MG63 (cell line): ENCODE measurements around the gene CACNG7. TPM values are rescaled to one million over a fixed set of nuclear protein-coding genes. Genes with fewer than 3 reads are reported as not detected.
A peak's percentile ranks its signal among the peaks of the same experiment; 100 is the strongest.

Experiments
- DNase-seq: peaks from one replicate; pipeline ENCODE4 v3.0.0-alpha.2; 2020
- H3K27me3 ChIP-seq: fragments of 250-450 bp; sonication (Bioruptor Pico); 2 replicates; pipeline ENCODE4 v1.5.1; 2020; ENCODE audit warnings: mild to moderate bottlenecking, moderate library complexity
- H3K36me3 ChIP-seq: fragments of 250-450 bp; sonication (Bioruptor Pico); 2 replicates; pipeline ENCODE4 v1.5.1; 2020; ENCODE audit warnings: mild to moderate bottlenecking, moderate library complexity
- H3K4me3 ChIP-seq: fragments of 250-450 bp; sonication (Bioruptor Pico); 2 replicates; pipeline ENCODE4 v1.5.1; 2020; ENCODE audit warnings: mild to moderate bottlenecking, moderate library complexity
- H3K9me3 ChIP-seq: fragments of 250-450 bp; sonication (Bioruptor Pico); 2 replicates; pipeline ENCODE4 v1.5.1; 2020; ENCODE audit warnings: mild to moderate bottlenecking, moderate library complexity
- total RNA-seq: library from RNA; depleted of rRNA; stranded (reverse); fragments of >200 nt; shearing (Covaris generic); gene quantifications from 2 replicates; pipeline ENCODE4 v1.2.3, GENCODE V29; 2014; ENCODE audit warnings: low replicate concordance; rRNA removed

Gene CACNG7
- total RNA-seq, 1 experiment from 2014 or later = not detected

DNA sequence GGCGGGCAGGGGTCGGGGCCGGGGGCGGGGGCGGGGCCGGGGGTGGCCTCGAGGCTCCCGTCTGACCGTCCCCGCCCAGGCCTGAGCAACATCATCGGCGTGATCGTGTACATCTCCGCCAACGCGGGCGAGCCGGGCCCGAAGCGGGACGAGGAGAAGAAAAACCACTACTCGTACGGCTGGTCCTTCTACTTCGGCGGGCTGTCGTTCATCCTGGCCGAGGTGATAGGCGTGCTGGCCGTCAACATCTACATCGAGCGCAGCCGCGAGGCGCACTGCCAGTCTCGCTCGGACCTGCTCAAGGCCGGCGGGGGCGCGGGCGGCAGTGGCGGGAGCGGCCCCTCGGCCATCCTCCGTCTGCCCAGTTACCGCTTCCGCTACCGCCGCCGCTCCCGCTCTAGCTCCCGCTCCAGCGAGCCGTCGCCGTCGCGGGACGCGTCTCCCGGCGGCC, 72.9 kb downstream of the CACNG7 start:
- Histone ChIP-seq H3K9me3 (no peaks in the 10 kb centered on the region), H3K36me3 (no peaks in the 10 kb centered on the region), H3K27me3 (no peaks in the 10 kb centered on the region; the same call in 1 of the 2 replicates), H3K4me3 (0 out of 2 replicates have a peak overlapping the region, but pooled peaks have one; percentile 17)
- no peak for DNase-seq

DNA sequence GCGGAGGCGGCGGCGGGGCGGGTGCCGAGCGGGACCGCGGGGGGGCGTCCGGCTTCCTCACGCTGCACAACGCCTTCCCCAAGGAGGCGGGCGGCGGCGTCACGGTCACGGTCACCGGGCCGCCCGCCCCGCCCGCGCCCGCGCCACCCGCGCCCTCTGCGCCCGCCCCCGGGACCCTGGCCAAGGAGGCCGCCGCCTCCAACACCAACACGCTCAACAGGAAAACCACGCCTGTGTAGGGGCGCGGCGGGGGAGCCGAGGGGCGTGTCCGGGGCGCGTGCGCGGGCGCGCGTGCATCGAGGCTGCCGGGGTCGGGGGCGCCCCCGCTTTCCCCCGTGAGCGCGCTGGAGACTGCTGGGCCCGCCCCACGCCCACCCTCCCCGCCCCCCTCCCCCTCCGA, 73.5 kb downstream of the CACNG7 start:
- peak; percentile 82 for DNase-seq
- Histone ChIP-seq H3K36me3 (no peaks in the 10 kb centered on the region), H3K9me3 (no peaks in the 10 kb centered on the region), H3K27me3 (no peaks in the 10 kb centered on the region; the same call in 1 of the 2 replicates), H3K4me3 (no peak overlapping the region)

DNA sequence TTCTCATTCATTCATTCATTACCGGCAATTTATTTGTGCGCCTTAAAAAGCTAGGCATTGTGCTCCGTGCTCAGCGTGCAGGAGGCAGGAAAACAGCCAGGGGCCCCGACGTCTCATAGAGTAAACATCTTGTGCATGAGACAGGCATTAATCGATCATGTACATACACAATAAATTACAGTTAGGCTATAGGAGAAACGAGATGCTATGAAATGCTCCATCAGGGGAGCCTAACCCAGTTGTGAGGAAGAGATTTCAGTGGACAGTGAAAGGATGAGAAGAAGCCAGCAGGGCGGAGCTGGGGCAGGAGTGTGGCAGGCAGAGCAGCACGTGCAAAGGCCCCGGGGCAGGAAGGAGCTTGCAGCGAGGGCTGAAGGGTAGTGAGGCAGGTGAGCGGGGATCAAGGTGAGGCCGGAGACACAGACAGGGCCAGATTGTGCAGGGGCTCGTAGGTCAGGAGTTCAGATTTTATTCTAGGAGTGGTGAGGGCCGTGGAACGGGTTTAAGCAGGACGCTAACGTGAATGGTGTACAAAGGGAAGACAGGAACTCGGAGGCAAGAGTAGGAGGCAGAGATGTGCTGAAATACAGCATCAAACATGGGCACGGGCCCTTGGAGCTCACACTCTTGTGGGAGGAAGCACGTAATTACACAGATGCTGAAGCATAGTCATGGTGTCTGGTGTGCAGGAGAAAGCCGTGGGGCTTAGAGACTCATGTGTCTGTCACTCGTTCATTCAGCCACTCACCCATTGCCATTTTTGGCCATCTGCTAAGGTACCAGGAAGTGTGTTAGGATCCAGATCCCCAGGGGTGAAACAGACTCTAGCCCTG, 74.6 kb downstream of the CACNG7 start:
- Histone ChIP-seq H3K36me3 (no peaks in the 10 kb centered on the region), H3K4me3 (no peak overlapping the region), H3K9me3 (no peaks in the 10 kb centered on the region), H3K27me3 (no peaks in the 10 kb centered on the region; the same call in 1 of the 2 replicates)
- no peak for DNase-seq

DNA sequence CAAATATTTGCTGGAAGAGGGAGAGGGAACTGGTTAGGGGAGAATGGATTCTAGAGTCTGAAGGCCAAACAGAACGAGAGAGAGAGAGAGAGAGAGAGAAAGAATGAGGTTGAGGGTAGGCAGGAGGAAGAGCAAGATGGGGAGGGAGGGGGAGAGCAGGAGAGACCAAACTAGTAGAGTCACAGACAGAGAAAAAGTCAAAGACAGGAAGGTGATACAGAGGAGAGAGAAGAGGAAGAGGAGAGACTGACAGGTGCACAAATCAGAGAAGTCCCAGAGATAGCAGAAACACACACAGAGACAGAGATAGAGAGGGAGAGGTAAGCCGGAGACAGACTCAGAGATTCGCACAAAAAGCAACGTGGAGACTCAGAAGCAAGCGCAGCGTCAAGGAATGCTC, 76.8 kb downstream of the CACNG7 start:
- no peak for DNase-seq
- H3K27me3 ChIP-seq = no peaks in the 10 kb centered on the region
- H3K36me3 ChIP-seq = no peaks in the 10 kb centered on the region
- H3K4me3 ChIP-seq = no peak overlapping the region
- H3K9me3 ChIP-seq = no peaks in the 10 kb centered on the region

DNA sequence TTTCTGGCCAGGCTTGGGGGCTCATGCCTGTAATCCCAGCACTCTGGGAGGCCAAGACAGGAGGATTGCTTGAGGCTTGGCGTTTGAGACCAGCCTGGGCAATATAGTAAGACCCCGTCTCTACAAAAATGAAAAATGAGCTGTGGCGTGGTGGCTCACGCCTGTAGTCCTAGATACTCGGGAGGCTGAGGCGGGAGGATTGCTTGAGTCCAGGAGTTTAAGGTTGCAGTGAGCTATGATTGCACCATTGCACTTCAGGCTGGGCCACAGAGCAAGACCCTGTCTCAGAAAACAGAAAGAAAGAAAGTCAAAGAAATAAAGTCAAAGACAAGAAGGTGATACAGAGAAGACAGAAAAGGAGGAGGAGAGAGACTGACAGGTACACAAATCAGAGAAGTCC, 79.9 kb downstream of the CACNG7 start:
- Histone ChIP-seq H3K27me3 (no peaks in the 10 kb centered on the region), H3K4me3 (no peak overlapping the region), H3K36me3 (no peaks in the 10 kb centered on the region), H3K9me3 (no peaks in the 10 kb centered on the region)
- no peak for DNase-seq

DNA sequence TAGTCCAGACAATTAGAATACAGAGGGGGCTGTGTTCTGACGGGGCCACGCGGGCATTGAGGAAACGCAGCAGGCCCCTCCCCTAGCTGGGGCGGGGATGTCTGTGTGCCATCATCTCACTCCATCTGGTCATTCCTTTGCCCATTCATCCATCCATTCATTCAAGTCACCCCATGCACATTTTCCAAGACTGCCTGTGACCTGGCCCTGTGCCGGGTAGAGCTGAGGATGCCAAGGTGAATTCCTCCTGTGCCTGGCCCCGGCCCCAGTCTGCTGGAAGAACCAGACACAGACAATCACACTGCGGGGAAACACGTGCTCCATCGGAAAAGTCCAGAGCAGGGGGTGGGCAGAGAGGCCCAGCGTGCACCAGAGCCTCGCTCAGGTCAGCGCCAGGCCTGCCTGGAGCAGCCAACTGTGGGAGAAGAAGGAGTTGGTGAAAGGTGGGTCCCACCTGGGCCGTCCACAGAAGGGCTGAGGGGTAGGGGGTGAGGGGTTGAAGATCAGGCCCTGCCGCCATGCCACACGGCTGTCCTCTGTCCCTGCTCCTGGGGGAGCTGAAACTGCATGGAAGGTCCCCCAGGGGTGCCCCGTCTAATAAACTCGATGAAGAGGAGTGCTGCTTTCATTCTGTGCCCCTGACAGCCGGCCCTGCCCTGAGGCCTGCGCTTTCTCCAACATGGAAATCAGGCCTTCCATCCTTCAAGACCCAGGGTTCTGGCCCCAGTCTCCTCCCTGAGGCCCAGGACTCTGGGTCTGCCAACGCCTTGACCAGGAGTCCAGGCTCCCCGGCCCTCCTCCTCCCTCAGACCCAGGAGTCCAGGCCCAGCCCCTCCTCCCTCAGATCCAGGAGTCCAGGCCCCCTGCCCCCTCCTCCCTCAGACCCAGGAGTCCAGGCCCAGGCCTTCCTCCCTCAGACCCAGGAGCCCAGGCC, 80.8 kb downstream of the CACNG7 start:
- Histone ChIP-seq H3K4me3 (no peak overlapping the region), H3K27me3 (no peaks in the 10 kb centered on the region), H3K36me3 (no peaks in the 10 kb centered on the region), H3K9me3 (no peaks in the 10 kb centered on the region)
- peak; percentile 77 for DNase-seq

DNA sequence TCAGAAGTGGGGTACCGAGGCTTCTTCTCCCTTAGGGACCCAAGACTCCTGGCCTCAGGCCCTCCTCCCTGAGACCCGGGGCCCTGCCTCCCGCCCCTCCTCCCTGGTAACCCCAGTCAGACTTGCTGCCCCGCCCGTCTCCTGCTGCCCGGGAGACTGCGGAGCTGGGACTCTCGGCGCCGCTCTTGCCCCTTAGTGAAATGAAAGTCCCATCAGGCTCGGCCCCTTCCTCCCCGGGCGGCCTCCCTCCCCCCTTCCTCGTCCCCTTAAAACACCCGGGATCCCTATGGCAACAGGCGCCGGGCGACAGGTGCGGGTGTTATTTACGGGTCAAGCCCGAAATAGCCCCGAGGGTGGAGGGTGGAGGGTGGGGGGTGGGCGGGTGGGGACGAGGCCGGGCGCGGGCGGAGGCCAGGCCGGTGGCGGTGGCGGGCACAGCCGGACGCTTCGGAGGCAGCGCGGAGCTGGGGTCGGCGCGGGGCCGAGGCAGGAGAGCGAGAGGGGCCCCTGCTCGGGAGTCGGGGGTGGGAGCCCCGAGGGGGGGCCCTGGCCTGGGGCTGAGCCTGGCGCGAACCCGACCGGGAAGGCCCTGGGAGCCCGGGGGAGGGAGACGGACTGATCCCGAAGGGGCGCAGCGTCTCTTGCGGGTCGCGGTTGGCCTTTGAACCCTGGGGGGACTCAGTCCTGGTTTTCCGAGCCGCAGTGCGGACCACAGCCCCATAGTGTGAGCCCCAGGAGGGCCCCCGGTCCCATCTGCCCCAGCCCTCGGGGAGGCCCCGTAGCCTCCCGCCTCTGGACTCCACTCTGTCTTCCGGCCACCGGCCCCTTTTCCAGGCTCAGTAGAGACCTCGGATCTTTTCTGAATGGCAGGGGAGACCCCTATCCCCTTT, 82.4 kb downstream of the CACNG7 start, which contains the start of gene CACNG6:
CACNG6 (plus strand) TSS at position 414 of the 890 bp plus-strand sequence. CDS start 1,241 bp downstream, outside the sequence.
- H3K27me3 ChIP-seq = no peaks in the 10 kb centered on the region
- H3K9me3 ChIP-seq = no peaks in the 10 kb centered on the region
- peak; percentile 44 for DNase-seq
- H3K36me3 ChIP-seq = no peaks in the 10 kb centered on the region
- H3K4me3 ChIP-seq = no peak within 1 kb of the TSS

DNA sequence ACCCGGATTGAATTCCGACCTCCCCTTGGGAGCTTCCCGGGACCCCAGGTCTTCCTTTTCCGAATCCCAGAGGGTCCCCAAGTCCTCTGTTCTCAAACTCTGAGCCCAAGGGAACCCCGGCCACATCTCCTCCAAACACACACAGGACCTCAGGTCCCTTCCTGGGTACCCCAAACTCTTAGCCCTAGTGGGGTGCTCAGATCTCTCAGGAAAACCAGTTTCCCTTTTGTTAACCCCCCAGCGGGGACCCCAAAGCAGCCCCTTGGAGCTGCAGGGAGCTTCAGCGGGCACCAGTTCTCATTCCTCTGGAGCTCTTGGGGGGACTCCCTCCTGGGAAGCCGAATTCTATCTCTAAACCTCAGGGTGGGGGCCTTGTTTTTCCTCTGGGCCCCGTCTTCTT, 83.1 kb downstream of the CACNG7 start:
- Histone ChIP-seq H3K9me3 (no peaks in the 10 kb centered on the region), H3K27me3 (no peaks in the 10 kb centered on the region; the same call in 1 of the 2 replicates), H3K4me3 (no peak overlapping the region), H3K36me3 (no peaks in the 10 kb centered on the region)
- no peak for DNase-seq

DNA sequence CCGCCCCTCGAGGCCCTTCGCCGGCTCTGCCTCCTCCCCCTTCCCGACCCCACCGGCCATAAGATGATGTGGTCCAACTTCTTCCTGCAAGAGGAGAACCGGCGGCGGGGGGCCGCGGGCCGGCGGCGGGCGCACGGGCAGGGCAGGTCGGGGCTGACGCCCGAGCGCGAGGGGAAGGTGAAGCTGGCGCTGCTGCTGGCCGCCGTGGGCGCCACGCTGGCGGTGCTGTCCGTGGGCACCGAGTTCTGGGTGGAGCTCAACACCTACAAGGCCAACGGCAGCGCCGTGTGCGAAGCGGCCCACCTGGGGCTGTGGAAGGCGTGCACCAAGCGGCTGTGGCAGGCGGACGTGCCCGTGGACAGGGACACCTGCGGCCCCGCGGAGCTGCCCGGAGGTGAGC, 83.7 kb downstream of the CACNG7 start:
- Histone ChIP-seq H3K9me3 (no peaks in the 10 kb centered on the region), H3K27me3 (peaks cover 4% of the 10 kb centered on the region; the same call in 1 of the 2 replicates), H3K4me3 (no peak overlapping the region), H3K36me3 (no peaks in the 10 kb centered on the region)
- no peak for DNase-seq

DNA sequence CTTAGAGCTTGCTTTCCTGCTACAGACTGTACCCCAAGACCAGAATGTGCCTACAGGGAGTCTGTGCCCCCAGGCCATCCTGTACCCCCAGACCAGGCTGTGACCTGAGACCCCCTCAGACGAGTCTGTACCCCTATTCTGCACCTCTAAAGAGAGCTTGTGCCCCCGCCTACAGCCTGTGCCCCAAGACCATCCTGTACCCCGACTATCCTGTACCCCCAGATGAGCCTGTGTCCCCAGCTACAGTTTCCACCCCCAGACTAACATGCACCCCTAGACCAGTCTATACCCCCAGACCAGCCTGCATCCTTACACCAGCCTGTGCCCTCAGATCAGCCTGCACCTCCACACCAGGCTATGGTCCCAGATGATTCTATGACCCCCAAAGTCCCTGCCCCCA, 84.4 kb downstream of the CACNG7 start:
- Histone ChIP-seq H3K9me3 (no peaks in the 10 kb centered on the region), H3K36me3 (no peaks in the 10 kb centered on the region), H3K4me3 (no peak overlapping the region), H3K27me3 (peaks cover 9% of the 10 kb centered on the region; the same call in 1 of the 2 replicates)
- DNase-seq = no peak

Other genes starting within 250 kb of the CACNG7 start
- not detected in 2 replicates for gene NLRP12, start 85.0 kb upstream of the CACNG7 start, total RNA-seq
- gene MYADM, start 41.4 kb upstream of the CACNG7 start, total RNA-seq = 8.3 and 18.7 TPM in 2 replicates
- gene PRKCG, start 27.1 kb upstream of the CACNG7 start, total RNA-seq = not detected in 2 replicates
- gene CACNG8, start 53.7 kb downstream of the CACNG7 start, total RNA-seq = 0.05 TPM in 1 of 2 replicates, not detected in the other
- gene CACNG6, start 82.4 kb downstream of the CACNG7 start, total RNA-seq = 0.43 TPM in 1 of 2 replicates, not detected in the other
- not detected in 2 replicates for gene VSTM1, start 154.6 kb downstream of the CACNG7 start, total RNA-seq
- gene TARM1, start 172.1 kb downstream of the CACNG7 start, total RNA-seq = not detected in 2 replicates
- gene OSCAR, start 191.5 kb downstream of the CACNG7 start, total RNA-seq = not detected in 2 replicates
- gene NDUFA3, start 193.6 kb downstream of the CACNG7 start, total RNA-seq = 4.8 and 23.1 TPM in 2 replicates
- 23.9 and 36.5 TPM in 2 replicates for gene TFPT, start 206.4 kb downstream of the CACNG7 start, total RNA-seq
- 88.3 and 112 TPM in 2 replicates for gene PRPF31, start 206.5 kb downstream of the CACNG7 start, total RNA-seq
- gene CNOT3, start 228.5 kb downstream of the CACNG7 start, total RNA-seq = 9.0 and 38.0 TPM in 2 replicates